ENCODE data around the gene FBXL20. TPM values are rescaled to one million over a fixed set of nuclear protein-coding genes. Genes with fewer than 3 reads are reported as not detected.

FBXL20 gene
- total RNA-seq, 1 experiment from 2014 or later = 8.0 TPM

Other genes starting within 250 kb of the FBXL20 start
- gene PLXDC1, start 250.0 kb downstream of the FBXL20 start, total RNA-seq (2014; rRNA removed; shearing (Covaris generic)) = 0.43 and 0.48 TPM in 2 replicates
- not detected in 2 replicates for gene ARL5C, start 235.5 kb downstream of the FBXL20 start, total RNA-seq (2014; rRNA removed; shearing (Covaris generic))
- 0.72 and 0.74 TPM in 2 replicates for gene CACNB1, start 204.0 kb downstream of the FBXL20 start, total RNA-seq (2014; rRNA removed; shearing (Covaris generic))
- gene RPL19, start 201.3 kb downstream of the FBXL20 start, total RNA-seq (2014; rRNA removed; shearing (Covaris generic)) = 4,194 and 4,277 TPM in 2 replicates
- gene STAC2, start 175.7 kb downstream of the FBXL20 start, total RNA-seq (2014; rRNA removed; shearing (Covaris generic)) = not detected in 2 replicates
- gene MED1, start 49.6 kb upstream of the FBXL20 start, total RNA-seq (2014; rRNA removed; shearing (Covaris generic)) = 20.1 and 22.1 TPM in 2 replicates
- gene CDK12, start 59.9 kb upstream of the FBXL20 start, total RNA-seq (2014; rRNA removed; shearing (Covaris generic)) = 40.7 TPM in 2 replicates
- not detected in 2 replicates for gene NEUROD2, start 206.3 kb upstream of the FBXL20 start, total RNA-seq (2014; rRNA removed; shearing (Covaris generic))
- gene PPP1R1B, start 225.3 kb upstream of the FBXL20 start, total RNA-seq (2014; rRNA removed; shearing (Covaris generic)) = 0.08 TPM in 1 of 2 replicates, not detected in the other
- gene STARD3, start 235.5 kb upstream of the FBXL20 start, total RNA-seq (2014; rRNA removed; shearing (Covaris generic)) = 21.2 and 32.9 TPM in 2 replicates

All from SK-MEL-5 (cell line).